WTC11 (cell line): ENCODE results near the gene SEMA3F. TPM values are rescaled to one million over a fixed set of nuclear protein-coding genes. Genes with fewer than 3 reads are reported as not detected.

Experiments used
- ATAC-seq: fragments of 200-7000 bp; cut with Tn5 transposase; 2 replicates; pipeline ENCODE4 v1.10.0; 2021; ENCODE audit warnings: mild to moderate bottlenecking, moderate library complexity
- CTCF ChIA-PET: fragments of 300-600 bp; sonication (Branson Sonifier 250); formaldehyde crosslinking; loops from one replicate; lab custom pipeline; 2021; ENCODE audit warnings: antibody characterized with exemption; lab: Charles Lee
- POLR2A ChIA-PET: fragments of 350-600 bp; sonication (Branson Sonifier 250); formaldehyde crosslinking; loops from one replicate; lab custom pipeline; 2021; ENCODE audit warnings: antibody characterized with exemption; lab: Charles Lee
- DNase-seq: peaks from one replicate; pipeline ENCODE4 v3.0.0; 2021; ENCODE audit warnings: low spot score
- H3K27ac Mint-ChIP-seq: 2 replicates; pipeline ENCODE4 v1.8.0; 2021; ENCODE audit warnings: mixed read lengths
- H3K27me3 Mint-ChIP-seq: 2 replicates; pipeline ENCODE4 v1.8.0; 2021; ENCODE audit warnings: low read depth, mild to moderate bottlenecking, moderate library complexity, mixed read lengths
- H3K36me3 Mint-ChIP-seq: 2 replicates; pipeline ENCODE4 v1.8.0; 2021; ENCODE audit warnings: mixed read lengths
- H3K4me1 Mint-ChIP-seq: 2 replicates; pipeline ENCODE4 v1.8.0; 2022; ENCODE audit warnings: mixed read lengths
- H3K4me3 Mint-ChIP-seq: 2 replicates; pipeline ENCODE4 v1.8.0; 2021; ENCODE audit warnings: mild to moderate bottlenecking, moderate library complexity, mixed read lengths
- H3K9me3 Mint-ChIP-seq: 2 replicates; pipeline ENCODE4 v1.8.0; 2021; ENCODE audit warnings: mixed read lengths
- ATF3 ChIP-seq: sonication (generic); formaldehyde crosslinking; conservative IDR thresholded peaks from 2 replicates; pipeline ENCODE4 v1.8.1; 2022; ENCODE audit warnings: mild to moderate bottlenecking, missing genetic modification reagents
- CBFB ChIP-seq: sonication (generic); formaldehyde crosslinking; IDR thresholded peaks from 2 replicates; pipeline ENCODE4 v1.8.1; 2022; ENCODE audit warnings: mild to moderate bottlenecking, low read depth, missing genetic modification reagents
- ESRRA ChIP-seq: sonication (generic); formaldehyde crosslinking; IDR thresholded peaks from 2 replicates; pipeline ENCODE4 v1.8.1; 2022; ENCODE audit warnings: mild to moderate bottlenecking, missing genetic modification reagents, borderline replicate concordance
- FOXJ3 ChIP-seq: sonication (generic); formaldehyde crosslinking; IDR thresholded peaks from 2 replicates; pipeline ENCODE4 v1.9.0; 2021; ENCODE audit warnings: missing genetic modification reagents, mild to moderate bottlenecking, borderline replicate concordance
- FOXP1 ChIP-seq: sonication (generic); formaldehyde crosslinking; IDR thresholded peaks from 2 replicates; pipeline ENCODE4 v1.8.0; 2022; ENCODE audit warnings: missing genetic modification reagents, mild to moderate bottlenecking, moderate library complexity, borderline replicate concordance
- GABPB1 ChIP-seq: sonication (generic); formaldehyde crosslinking; IDR thresholded peaks from 2 replicates; pipeline ENCODE4 v1.8.1; 2023; ENCODE audit warnings: mild to moderate bottlenecking, missing genetic modification reagents
- KAT7 ChIP-seq: sonication (generic); formaldehyde crosslinking; IDR thresholded peaks from 2 replicates; pipeline ENCODE4 v1.8.1; 2023; ENCODE audit warnings: missing genetic modification reagents, mild to moderate bottlenecking, borderline replicate concordance
- NFATC4 ChIP-seq: fragments of 250-450 bp; sonication (Bioruptor Pico); IDR thresholded peaks from 2 replicates; pipeline ENCODE4 v1.9.0; 2021; ENCODE audit warnings: mild to moderate bottlenecking
- NFE2L1 ChIP-seq: sonication (generic); formaldehyde crosslinking; IDR thresholded peaks from 2 replicates; pipeline ENCODE4 v1.8.1; 2023; ENCODE audit warnings: missing genetic modification reagents
- NFYB ChIP-seq: sonication (generic); formaldehyde crosslinking; conservative IDR thresholded peaks from 2 replicates; pipeline ENCODE4 v1.8.0; 2022; ENCODE audit warnings: low read depth, missing genetic modification reagents
- OVOL2 ChIP-seq: fragments of 250-450 bp; sonication (Bioruptor Pico); IDR thresholded peaks from 2 replicates; pipeline ENCODE4 v1.9.0; 2021; ENCODE audit warnings: mild to moderate bottlenecking, borderline replicate concordance
- PRDM15 ChIP-seq: sonication (generic); formaldehyde crosslinking; IDR thresholded peaks from 2 replicates; pipeline ENCODE4 v1.8.0; 2022; ENCODE audit warnings: missing genetic modification reagents
- PRRX2 ChIP-seq: fragments of 250-450 bp; sonication (Bioruptor Pico); IDR thresholded peaks from 2 replicates; pipeline ENCODE4 v1.8.0; 2021; ENCODE audit warnings: mild to moderate bottlenecking
- RELA ChIP-seq: sonication (generic); formaldehyde crosslinking; IDR thresholded peaks from 2 replicates; pipeline ENCODE4 v1.8.1; 2022; ENCODE audit warnings: missing genetic modification reagents, mild to moderate bottlenecking, borderline replicate concordance
- RORB ChIP-seq: fragments of 250-450 bp; sonication (Bioruptor Pico); IDR thresholded peaks from 2 replicates; pipeline ENCODE4 v1.9.0; 2021; ENCODE audit warnings: mild to moderate bottlenecking
- SMAD3 ChIP-seq: sonication (generic); formaldehyde crosslinking; IDR thresholded peaks from 2 replicates; pipeline ENCODE4 v1.8.0; 2022; ENCODE audit warnings: missing genetic modification reagents, mild to moderate bottlenecking, borderline replicate concordance
- STAT6 ChIP-seq: sonication (generic); formaldehyde crosslinking; conservative IDR thresholded peaks from 2 replicates; pipeline ENCODE4 v1.8.1; 2023; ENCODE audit warnings: mild to moderate bottlenecking, low read depth, missing genetic modification reagents, moderate library complexity
- USF2 ChIP-seq: sonication (generic); formaldehyde crosslinking; IDR thresholded peaks from 2 replicates; pipeline ENCODE4 v1.8.1; 2023; ENCODE audit warnings: mild to moderate bottlenecking, missing genetic modification reagents, moderate library complexity
- ZNF121 ChIP-seq: sonication (generic); formaldehyde crosslinking; IDR thresholded peaks from 2 replicates; pipeline ENCODE4 v1.8.0; 2023; ENCODE audit warnings: missing genetic modification reagents
- ZNF423 ChIP-seq: fragments of 250-450 bp; sonication (Bioruptor Pico); IDR thresholded peaks from 2 replicates; pipeline ENCODE4 v2.1.2; 2022; ENCODE audit warnings: mild to moderate bottlenecking, moderate library complexity
- ZNF671 ChIP-seq: fragments of 250-450 bp; sonication (Bioruptor Pico); IDR thresholded peaks from 2 replicates; pipeline ENCODE4 v1.8.0; 2021; ENCODE audit warnings: mild to moderate bottlenecking
- total RNA-seq: library from RNA; stranded (reverse); gene quantifications from 3 replicates; pipeline ENCODE4 v1.2.3, GENCODE V29; 2021
- TF ChIP-seq, protein P1 (sequence below): sonication (generic); formaldehyde crosslinking; IDR thresholded peaks from 2 replicates; pipeline ENCODE4 v1.8.0; 2022; ENCODE audit warnings: mild to moderate bottlenecking, missing genetic modification reagents
- TF ChIP-seq, protein P2 (sequence below): fragments of 250-450 bp; sonication (Bioruptor Pico); IDR thresholded peaks from 2 replicates; pipeline ENCODE4 v2.1.2; 2022; ENCODE audit warnings: mild to moderate bottlenecking, moderate library complexity
- TF ChIP-seq, protein P3 (sequence below): fragments of 200-600 bp; IDR thresholded peaks from 2 replicates; pipeline ENCODE4 v1.8.0; 2022; ENCODE audit warnings: antibody characterized with exemption

Gene SEMA3F
- total RNA-seq, 1 experiment from 2014 or later = 49.0 TPM

- POLR2A ChIA-PET = no interaction called here
- CTCF ChIA-PET = interaction anchor here (0.6 to 1.7 kb wide), 6 partner anchors 13 to 45 kb away, joined by 3 to 7 read pairs (median 4); no protein-coding TSS in a partner anchor
- DNase-seq (no peak), ATAC-seq (no peak)
- no peak overlapping the region for H3K4me3 Mint-ChIP-seq
- peaks cover 9% of the 10 kb centered on the region; the same call in 1 of the 2 replicates for H3K36me3 Mint-ChIP-seq
- no peak overlapping the region for H3K27ac Mint-ChIP-seq
- peaks cover 43% of the 10 kb centered on the region for H3K4me1 Mint-ChIP-seq
- TF ChIP-seq PRRX2 (CRISPR knock-in tag) (no peak), NFE2L1 (no peak), ESRRA (CRISPR knock-in tag) (no peak), GABPB1 (no peak), ZNF671 (CRISPR knock-in tag) (no peak), KAT7 (CRISPR knock-in tag) (no peak), PRDM15 (no peak), CBFB (CRISPR knock-in tag) (no peak), OVOL2 (no peak), RORB (no peak), NFATC4 (CRISPR knock-in tag) (no peak), ZNF423 (CRISPR knock-in tag) (no peak), RELA (CRISPR knock-in tag) (no peak)
- TF ChIP-seq, protein P1, sequence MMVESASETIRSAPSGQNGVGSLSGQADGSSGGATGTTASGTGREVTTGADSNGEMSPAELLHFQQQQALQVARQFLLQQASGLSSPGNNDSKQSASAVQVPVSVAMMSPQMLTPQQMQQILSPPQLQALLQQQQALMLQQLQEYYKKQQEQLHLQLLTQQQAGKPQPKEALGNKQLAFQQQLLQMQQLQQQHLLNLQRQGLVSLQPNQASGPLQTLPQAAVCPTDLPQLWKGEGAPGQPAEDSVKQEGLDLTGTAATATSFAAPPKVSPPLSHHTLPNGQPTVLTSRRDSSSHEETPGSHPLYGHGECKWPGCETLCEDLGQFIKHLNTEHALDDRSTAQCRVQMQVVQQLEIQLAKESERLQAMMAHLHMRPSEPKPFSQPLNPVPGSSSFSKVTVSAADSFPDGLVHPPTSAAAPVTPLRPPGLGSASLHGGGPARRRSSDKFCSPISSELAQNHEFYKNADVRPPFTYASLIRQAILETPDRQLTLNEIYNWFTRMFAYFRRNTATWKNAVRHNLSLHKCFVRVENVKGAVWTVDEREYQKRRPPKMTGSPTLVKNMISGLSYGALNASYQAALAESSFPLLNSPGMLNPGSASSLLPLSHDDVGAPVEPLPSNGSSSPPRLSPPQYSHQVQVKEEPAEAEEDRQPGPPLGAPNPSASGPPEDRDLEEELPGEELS = no peak
- TF ChIP-seq, protein P2, sequence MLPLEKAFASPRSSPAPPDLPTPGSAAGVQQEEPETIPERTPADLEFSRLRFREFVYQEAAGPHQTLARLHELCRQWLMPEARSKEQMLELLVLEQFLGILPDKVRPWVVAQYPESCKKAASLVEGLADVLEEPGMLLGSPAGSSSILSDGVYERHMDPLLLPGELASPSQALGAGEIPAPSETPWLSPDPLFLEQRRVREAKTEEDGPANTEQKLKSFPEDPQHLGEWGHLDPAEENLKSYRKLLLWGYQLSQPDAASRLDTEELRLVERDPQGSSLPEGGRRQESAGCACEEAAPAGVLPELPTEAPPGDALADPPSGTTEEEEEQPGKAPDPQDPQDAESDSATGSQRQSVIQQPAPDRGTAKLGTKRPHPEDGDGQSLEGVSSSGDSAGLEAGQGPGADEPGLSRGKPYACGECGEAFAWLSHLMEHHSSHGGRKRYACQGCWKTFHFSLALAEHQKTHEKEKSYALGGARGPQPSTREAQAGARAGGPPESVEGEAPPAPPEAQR (CRISPR knock-in tag) = no peak
- H3K9me3 Mint-ChIP-seq = no peaks in the 10 kb centered on the region
- H3K27me3 Mint-ChIP-seq = no peaks in the 10 kb centered on the region
These were observed 14.7 kb downstream of the SEMA3F start for GRCh38 chr3:50169858-50170257.

- peaks cover 35% of the 10 kb centered on the region for H3K4me1 Mint-ChIP-seq
- no peak for TF ChIP-seq ZNF121 (CRISPR knock-in tag)
- no peak for TF ChIP-seq SMAD3
- no peak for TF ChIP-seq STAT6 (CRISPR knock-in tag)
- no peak for TF ChIP-seq FOXJ3 (CRISPR knock-in tag)
- no peak for TF ChIP-seq USF2
- TF ChIP-seq, protein P3, sequence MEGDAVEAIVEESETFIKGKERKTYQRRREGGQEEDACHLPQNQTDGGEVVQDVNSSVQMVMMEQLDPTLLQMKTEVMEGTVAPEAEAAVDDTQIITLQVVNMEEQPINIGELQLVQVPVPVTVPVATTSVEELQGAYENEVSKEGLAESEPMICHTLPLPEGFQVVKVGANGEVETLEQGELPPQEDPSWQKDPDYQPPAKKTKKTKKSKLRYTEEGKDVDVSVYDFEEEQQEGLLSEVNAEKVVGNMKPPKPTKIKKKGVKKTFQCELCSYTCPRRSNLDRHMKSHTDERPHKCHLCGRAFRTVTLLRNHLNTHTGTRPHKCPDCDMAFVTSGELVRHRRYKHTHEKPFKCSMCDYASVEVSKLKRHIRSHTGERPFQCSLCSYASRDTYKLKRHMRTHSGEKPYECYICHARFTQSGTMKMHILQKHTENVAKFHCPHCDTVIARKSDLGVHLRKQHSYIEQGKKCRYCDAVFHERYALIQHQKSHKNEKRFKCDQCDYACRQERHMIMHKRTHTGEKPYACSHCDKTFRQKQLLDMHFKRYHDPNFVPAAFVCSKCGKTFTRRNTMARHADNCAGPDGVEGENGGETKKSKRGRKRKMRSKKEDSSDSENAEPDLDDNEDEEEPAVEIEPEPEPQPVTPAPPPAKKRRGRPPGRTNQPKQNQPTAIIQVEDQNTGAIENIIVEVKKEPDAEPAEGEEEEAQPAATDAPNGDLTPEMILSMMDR = no peak
- no peak for TF ChIP-seq ATF3 (CRISPR knock-in tag)
- no peak for TF ChIP-seq NFYB
- TF ChIP-seq FOXP1 (CRISPR knock-in tag) = no peak
- no peak for ATAC-seq
- H3K9me3 Mint-ChIP-seq = no peaks in the 10 kb centered on the region
- H3K36me3 Mint-ChIP-seq = peaks cover 13% of the 10 kb centered on the region; the same call in 1 of the 2 replicates
- ChIA-PET POLR2A (no interaction called here), CTCF (interaction anchor here (0.5 to 1.9 kb wide), 7 partner anchors 14 to 56 kb away, joined by 3 to 7 read pairs (median 4); no protein-coding TSS in a partner anchor)
- H3K27ac Mint-ChIP-seq = no peak overlapping the region
- H3K27me3 Mint-ChIP-seq = no peaks in the 10 kb centered on the region
- DNase-seq = no peak
- no peak overlapping the region for H3K4me3 Mint-ChIP-seq
These were observed 15.6 kb downstream of the SEMA3F start for GRCh38 chr3:50170689-50171088.
